ENCODE data around the gene FGF1.

The FGF1 gene

DNA sequence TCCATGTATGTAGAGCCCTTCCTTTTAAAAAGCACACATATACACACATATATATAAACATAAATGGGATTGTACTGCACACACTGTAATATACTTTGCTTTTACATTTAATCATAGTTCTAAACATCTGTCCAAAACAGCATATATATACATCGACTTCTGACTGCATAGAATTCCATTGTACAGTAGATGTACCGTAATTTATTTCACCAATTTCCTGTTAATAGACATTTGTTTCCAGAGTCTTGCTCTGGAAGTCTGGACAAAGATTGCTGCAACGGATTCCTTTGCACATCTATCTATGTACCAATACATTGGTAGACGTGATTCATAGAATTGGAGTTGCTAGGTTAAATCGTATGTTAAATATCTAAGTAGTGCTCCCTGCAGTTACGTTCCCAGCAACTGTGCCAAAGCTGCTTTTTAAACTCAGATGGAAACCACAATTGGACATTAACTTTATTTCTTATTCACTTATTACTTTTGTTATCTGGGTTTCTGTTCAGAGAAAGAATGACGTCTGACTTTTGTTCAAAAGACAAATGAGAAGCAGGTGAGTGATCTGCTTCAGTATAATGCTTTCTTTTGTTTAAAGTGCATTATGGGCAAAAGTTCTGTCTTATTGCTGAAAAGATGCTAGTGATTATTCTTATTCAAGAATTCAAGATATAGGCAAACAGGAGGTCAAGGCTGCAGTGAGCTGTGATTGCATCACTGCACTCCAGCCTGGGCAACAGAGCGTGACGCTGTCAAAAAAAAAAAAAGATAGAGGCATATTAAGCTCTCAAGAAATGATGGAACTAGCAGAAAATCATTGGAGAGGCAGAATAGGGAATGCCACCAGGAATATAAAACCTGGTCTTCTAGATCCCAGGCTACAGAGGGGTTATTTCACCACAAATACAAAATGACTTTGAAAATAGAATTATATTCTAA lies 138.2 kb downstream of the FGF1 start:
- DNase-seq (ENCODE audit: insufficient read length, low spot score), result no peak
- FAIRE-seq, result no peak

DNA sequence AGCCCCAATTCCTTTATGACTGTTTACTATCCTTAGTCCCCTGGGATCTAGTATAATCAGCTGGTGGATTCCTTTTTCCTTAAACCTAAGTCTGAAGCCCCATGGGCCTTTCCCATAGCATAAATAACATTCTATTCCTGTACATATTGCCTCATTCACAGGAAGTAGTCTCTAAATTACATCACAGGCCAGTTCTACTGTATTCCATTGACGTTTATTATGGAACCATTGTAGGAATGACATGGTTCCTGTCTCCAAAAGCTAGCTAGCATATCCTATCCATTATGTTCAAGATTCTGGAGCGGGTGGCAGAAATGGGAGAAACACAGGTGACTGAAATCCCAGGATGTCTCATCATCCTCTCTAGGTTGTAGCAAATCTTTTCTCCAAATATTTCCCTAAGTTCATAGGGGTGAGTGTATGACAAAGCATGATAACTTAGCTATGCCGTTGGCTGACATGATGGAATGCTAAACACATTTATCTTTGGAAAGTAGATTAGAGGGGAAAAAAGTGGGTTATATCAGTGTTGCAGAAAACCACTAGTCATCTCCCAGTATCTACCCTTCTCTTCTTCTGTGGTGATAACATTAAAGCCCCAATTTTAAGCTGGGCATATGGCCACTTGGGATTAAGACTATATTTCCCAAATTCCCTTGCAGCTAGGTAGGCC lies 140.1 kb downstream of the FGF1 start:
- FAIRE-seq (no peak), DNase-seq (ENCODE audit: insufficient read length, low spot score) (no peak)

DNA sequence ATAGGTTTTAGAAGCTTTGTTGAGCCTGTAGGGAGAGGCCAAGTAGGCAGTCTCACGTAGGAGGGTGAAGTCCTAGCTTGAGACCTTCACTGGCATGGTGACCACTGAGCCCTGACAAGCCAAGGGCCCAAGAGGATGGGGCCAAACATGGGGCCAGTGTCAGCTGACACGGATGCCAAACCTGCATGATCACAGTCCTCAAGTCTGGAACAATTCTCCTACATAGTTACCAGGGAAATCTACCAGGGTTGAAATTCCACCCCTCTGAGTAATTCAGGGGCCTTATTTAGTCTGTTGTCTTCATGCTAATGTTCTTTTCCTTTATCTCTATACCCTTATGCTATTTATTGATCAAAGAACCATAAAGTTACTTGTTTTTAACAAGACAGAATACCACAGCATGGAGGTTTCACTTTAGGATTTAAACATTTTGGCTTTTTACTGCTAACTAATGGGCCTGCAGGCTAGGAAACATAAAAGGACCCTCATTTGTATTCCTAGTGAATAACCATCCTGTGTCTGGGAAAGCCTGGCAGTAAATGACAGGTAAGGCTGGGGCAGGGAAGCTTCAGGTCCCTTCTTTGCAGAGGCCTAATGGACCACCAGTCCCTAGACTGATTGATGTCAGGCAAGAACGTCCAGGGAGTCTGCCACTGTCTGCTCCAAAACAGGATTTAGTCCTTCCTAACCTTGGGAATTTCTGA lies 140.8 kb downstream of the FGF1 start:
- FAIRE-seq (no peak), DNase-seq (ENCODE audit: insufficient read length, low spot score) (no peak)

DNA sequence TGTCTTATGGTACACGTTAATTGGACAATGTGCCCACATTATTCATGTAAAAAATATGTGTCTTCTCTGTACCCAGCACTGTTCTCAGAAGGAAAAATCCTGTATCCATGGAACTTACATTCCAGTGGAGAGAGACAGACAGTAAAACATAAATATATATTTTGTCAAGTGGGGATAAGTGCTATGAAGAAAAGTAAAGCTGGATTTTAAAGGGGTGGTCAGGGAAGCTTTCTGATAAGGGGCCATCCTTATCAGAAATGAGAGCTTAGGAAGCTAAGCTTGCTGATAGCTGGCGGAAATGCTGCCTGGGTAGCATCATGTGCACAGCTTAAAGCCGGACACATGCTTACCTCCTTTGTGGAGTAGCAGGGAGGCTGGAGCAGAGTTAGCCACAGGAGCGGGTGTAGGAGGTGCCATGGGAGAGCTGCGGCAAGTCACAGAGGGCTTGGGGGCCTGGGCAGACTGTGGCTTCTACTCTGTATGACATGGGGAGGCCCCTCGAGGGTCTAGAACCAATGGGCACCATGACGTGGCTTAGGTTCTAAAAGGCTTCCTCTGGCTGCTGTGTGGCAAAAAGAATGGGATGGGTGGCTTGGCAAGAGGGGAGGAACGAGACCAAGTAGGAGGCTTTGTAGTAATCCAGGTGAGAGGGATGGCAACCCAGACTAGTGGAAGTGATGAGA lies 141.7 kb downstream of the FGF1 start:
- no peak for FAIRE-seq
- no peak for DNase-seq (ENCODE audit: insufficient read length, low spot score)

DNA sequence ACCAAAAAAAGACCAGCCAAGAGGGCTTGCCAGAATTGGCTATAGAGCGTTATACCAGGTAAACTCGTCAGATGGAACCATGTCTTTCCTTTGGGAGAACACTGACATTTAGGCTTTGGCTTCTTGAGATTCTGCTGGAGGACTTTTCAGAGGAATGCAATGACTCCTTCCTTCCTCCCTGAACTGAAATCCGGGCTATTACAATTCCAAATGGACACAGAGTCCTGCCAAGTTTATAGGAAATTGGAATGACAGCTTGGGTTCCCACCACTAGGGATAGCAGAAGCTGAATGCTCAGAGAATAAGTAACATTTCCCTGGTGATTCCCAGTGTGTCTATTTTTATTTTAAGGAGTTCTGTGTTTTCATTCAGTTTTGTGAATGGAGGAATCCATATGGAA lies 143.0 kb downstream of the FGF1 start:
- no peak for FAIRE-seq
- DNase-seq (ENCODE audit: insufficient read length, low spot score), result no peak

All from HTR-8/SVneo (cell line).